Stimulated activated naive CD4-positive, alpha-beta T cell treated with Interleukin-2 at 50 U/mL for 16 hours (primary cell): ENCODE measurements around the gene ATAD1.

ENCODE experiments used
- DNase-seq: peaks from one replicate; lab custom pipeline; 2025; lab: John Stamatoyannopoulos, UW

Gene ATAD1

GRCh38 chr10:87713707-87714106 is 104.3 kb downstream of the ATAD1 start:
- DNase-seq, result no peak

- DNase-seq, result no peak
Observed at GRCh38 chr10:87712913-87713616, 105.0 kb downstream of the ATAD1 start.

- DNase-seq, result no peak
Observed at GRCh38 chr10:87707254-87707653, 110.8 kb downstream of the ATAD1 start.

GRCh38 chr10:87706731-87707130 is 111.3 kb downstream of the ATAD1 start:
- no peak for DNase-seq

GRCh38 chr10:87705339-87705738 is 112.7 kb downstream of the ATAD1 start:
- DNase-seq, result no peak

GRCh38 chr10:87703771-87704170 is 114.3 kb downstream of the ATAD1 start:
- DNase-seq, result no peak

GRCh38 chr10:87702973-87703294 is 115.1 kb downstream of the ATAD1 start:
- DNase-seq, result no peak

GRCh38 chr10:87702260-87702972 is 115.6 kb downstream of the ATAD1 start:
- DNase-seq, result no peak
